ENCODE results near the gene TUBB. TPM values are rescaled to one million over a fixed set of nuclear protein-coding genes. Genes with fewer than 3 reads are reported as not detected.

TUBB gene
- total and polyA plus RNA-seq, 9 of the 15 experiments (the other 6 are each of a cell fraction or from before 2014, with no cell fraction given), result 971 to 2,870 (median 1,478) TPM

DNA sequence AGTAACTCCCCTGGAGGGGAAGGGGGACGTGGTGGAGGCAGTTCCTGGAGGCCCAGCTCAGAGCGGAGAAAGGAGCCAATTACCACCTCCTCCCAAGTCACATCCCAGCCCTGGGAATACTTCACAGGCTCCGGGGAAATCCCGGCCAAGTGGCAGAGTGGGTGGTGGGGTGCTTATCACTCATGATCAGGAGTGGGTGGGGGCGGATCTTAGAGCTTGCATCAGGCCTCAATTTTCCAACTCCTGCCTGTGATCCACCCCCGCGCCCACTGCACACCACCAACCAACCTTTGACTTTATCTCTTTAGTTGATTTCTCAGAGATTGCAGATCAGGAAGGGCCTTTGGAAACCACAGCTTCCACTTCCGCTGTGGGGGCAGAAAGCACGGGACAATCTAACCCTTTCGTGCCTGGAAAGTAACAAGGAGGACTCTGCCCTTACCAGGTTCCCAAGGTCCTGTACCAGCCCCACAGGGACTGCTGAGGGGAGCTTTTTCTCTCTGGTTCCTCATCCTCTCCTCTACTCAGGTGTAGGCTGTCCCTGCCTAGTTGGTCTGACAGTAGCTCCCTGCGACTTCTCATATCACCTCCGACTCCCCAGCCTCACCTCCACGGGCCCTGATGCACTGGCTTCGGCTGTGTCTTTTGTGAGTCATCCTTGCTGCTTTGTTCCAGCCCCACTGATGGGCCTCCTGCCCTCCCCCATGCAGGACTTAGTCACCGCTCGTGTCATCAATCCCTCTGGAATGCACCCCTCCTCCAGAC, 49.1 kb downstream of the TUBB start (continued):
- TF ChIP-seq ZNF592 (IDR thresholded peaks at IDR 0.05) (peak; percentile 72), MXD1 (CRISPR knock-in tag; IDR thresholded peaks at IDR 0.05; ENCODE audit: borderline replicate concordance, poor library complexity, severe bottlenecking) (no peak), ZNF274 (IDR thresholded peaks at IDR 0.05; ENCODE audit: borderline replicate concordance, low read depth, low read length) (no peak), CBX8 (IDR thresholded peaks at IDR 0.05; ENCODE audit: borderline replicate concordance, extremely low read depth, low read depth, low read length, poor library complexity, severe bottlenecking) (no peak), ZNF239 (CRISPR knock-in tag; IDR thresholded peaks at IDR 0.05) (peak; percentile 37; the same call in 1 of the 2 replicates), FOXK1 (CRISPR knock-in tag; IDR thresholded peaks at IDR 0.05; ENCODE audit: borderline replicate concordance) (no peak), ZNF184 (CRISPR knock-in tag; IDR thresholded peaks at IDR 0.05) (no peak), TAL1 (IDR thresholded peaks at IDR 0.05) (no peak), MTA2 (IDR thresholded peaks at IDR 0.05; ENCODE audit: low read depth) (peak; percentile 46), TGIF2 (CRISPR knock-in tag; IDR thresholded peaks at IDR 0.05) (no peak), ZBTB43 (CRISPR knock-in tag; IDR thresholded peaks at IDR 0.05) (no peak), ZNF785 (CRISPR knock-in tag; IDR thresholded peaks at IDR 0.05) (no peak), FOSL1 (tag; conservative IDR thresholded peaks at IDR 0.05) (peak; percentile 100)
- TF ChIP-seq, protein P1, sequence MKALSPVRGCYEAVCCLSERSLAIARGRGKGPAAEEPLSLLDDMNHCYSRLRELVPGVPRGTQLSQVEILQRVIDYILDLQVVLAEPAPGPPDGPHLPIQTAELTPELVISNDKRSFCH (CRISPR knock-in tag; IDR thresholded peaks at IDR 0.05), result no peak
- TF ChIP-seq, protein P1 (tag; IDR thresholded peaks at IDR 0.05), result no peak; the same call in none of the 2 replicates
- TF ChIP-seq, protein P2, sequence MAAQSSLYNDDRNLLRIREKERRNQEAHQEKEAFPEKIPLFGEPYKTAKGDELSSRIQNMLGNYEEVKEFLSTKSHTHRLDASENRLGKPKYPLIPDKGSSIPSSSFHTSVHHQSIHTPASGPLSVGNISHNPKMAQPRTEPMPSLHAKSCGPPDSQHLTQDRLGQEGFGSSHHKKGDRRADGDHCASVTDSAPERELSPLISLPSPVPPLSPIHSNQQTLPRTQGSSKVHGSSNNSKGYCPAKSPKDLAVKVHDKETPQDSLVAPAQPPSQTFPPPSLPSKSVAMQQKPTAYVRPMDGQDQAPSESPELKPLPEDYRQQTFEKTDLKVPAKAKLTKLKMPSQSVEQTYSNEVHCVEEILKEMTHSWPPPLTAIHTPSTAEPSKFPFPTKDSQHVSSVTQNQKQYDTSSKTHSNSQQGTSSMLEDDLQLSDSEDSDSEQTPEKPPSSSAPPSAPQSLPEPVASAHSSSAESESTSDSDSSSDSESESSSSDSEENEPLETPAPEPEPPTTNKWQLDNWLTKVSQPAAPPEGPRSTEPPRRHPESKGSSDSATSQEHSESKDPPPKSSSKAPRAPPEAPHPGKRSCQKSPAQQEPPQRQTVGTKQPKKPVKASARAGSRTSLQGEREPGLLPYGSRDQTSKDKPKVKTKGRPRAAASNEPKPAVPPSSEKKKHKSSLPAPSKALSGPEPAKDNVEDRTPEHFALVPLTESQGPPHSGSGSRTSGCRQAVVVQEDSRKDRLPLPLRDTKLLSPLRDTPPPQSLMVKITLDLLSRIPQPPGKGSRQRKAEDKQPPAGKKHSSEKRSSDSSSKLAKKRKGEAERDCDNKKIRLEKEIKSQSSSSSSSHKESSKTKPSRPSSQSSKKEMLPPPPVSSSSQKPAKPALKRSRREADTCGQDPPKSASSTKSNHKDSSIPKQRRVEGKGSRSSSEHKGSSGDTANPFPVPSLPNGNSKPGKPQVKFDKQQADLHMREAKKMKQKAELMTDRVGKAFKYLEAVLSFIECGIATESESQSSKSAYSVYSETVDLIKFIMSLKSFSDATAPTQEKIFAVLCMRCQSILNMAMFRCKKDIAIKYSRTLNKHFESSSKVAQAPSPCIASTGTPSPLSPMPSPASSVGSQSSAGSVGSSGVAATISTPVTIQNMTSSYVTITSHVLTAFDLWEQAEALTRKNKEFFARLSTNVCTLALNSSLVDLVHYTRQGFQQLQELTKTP (IDR thresholded peaks at IDR 0.05; ENCODE audit: low read depth in 1 of 2, partially characterized antibody in 2 of 2), result peak; percentile 73 to 93

All from K562 (cell line).